Fibroblast of the conjunctiva (primary cell): Measurements from ENCODE around the gene GLDN.
A peak's percentile ranks its signal among the peaks of the same experiment; 100 is the strongest.
"Not testable (repeated sequence)": the region's sequence is repeated elsewhere in the genome, so short reads cannot be mapped to it uniquely, and the experiment has no call there.

Experiments
- DNase-seq: peaks from one replicate; pipeline ENCODE4 v3.0.0-alpha.2; 2010; ENCODE audit warnings: low read depth

Gene GLDN

GRCh38 chr15:51387699-51388041 lies 46.2 kb downstream of the GLDN start:
- DNase-seq: no peak

GRCh38 chr15:51388726-51389125 lies 47.3 kb downstream of the GLDN start:
- DNase-seq: no peak

GRCh38 chr15:51390241-51390965 lies 48.9 kb downstream of the GLDN start:
- DNase-seq: no peak

GRCh38 chr15:51390966-51391422 lies 49.5 kb downstream of the GLDN start:
- DNase-seq: no peak

- no peak for DNase-seq
These were observed 55.5 kb downstream of the GLDN start for GRCh38 chr15:51396921-51397320.

GRCh38 chr15:51398626-51399025 lies 57.2 kb downstream of the GLDN start:
- no peak for DNase-seq

- DNase-seq: no peak
These were observed 59.8 kb downstream of the GLDN start for GRCh38 chr15:51401051-51401780.

GRCh38 chr15:51401872-51402517 lies 60.5 kb downstream of the GLDN start:
- DNase-seq: no peak

GRCh38 chr15:51403072-51403878 lies 61.8 kb downstream of the GLDN start:
- peak; percentile 29 for DNase-seq

- no peak for DNase-seq
These were observed 62.7 kb downstream of the GLDN start for GRCh38 chr15:51403946-51404695.

GRCh38 chr15:51405693-51406523 lies 64.5 kb downstream of the GLDN start:
- DNase-seq: no peak

- no peak for DNase-seq
These were observed 72.9 kb downstream of the GLDN start for GRCh38 chr15:51414256-51414860.

- no peak for DNase-seq
These were observed 74.7 kb downstream of the GLDN start for GRCh38 chr15:51416129-51416528.

GRCh38 chr15:51423040-51423439 lies 81.6 kb downstream of the GLDN start:
- DNase-seq: not testable (repeated sequence)

- no peak for DNase-seq
These were observed 83.3 kb downstream of the GLDN start for GRCh38 chr15:51424780-51425179.

- no peak for DNase-seq
These were observed 84.1 kb downstream of the GLDN start for GRCh38 chr15:51425517-51426040.

- no peak for DNase-seq
These were observed 97.1 kb downstream of the GLDN start for GRCh38 chr15:51438526-51438925.

GRCh38 chr15:51443282-51443914 lies 101.9 kb downstream of the GLDN start:
- DNase-seq: no peak

- DNase-seq: no peak
These were observed 102.7 kb downstream of the GLDN start for GRCh38 chr15:51444112-51444511.
